ENCODE measurements around the gene VAC14.

DNA sequence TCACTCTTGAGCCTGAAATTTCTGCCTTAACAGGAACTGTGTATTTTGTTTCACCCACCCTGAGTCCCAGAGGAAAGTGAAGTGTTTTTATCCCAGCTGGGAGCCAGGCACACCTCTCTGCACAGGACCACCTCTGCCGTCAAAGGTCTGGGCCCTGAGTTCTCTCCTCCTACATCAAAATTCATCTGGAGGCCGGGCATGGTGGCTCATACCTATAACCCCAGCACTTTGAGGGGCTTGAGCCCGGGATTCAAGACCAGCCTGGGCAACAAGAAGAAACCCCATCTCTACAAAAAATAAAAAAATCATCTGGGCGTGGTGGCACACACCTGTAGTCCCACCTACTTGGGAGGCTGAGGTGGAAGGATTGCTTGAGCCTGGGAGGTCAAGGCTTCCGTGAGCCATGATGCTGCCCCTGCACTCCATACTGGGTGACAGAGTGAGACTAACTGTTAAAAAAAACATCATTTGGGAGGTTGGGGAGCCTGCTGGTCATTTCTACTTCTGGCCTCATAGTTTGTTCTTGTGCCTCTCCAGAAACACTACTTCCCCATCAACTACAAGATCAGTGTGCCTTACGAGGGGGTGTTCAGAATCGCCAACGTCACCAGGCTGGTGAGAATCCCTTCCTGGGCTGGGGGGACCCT, 144.8 kb downstream of the VAC14 start:
- TF ChIP-seq, protein P1, sequence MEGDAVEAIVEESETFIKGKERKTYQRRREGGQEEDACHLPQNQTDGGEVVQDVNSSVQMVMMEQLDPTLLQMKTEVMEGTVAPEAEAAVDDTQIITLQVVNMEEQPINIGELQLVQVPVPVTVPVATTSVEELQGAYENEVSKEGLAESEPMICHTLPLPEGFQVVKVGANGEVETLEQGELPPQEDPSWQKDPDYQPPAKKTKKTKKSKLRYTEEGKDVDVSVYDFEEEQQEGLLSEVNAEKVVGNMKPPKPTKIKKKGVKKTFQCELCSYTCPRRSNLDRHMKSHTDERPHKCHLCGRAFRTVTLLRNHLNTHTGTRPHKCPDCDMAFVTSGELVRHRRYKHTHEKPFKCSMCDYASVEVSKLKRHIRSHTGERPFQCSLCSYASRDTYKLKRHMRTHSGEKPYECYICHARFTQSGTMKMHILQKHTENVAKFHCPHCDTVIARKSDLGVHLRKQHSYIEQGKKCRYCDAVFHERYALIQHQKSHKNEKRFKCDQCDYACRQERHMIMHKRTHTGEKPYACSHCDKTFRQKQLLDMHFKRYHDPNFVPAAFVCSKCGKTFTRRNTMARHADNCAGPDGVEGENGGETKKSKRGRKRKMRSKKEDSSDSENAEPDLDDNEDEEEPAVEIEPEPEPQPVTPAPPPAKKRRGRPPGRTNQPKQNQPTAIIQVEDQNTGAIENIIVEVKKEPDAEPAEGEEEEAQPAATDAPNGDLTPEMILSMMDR (IDR thresholded peaks at IDR 0.05): no peak
- TF ChIP-seq POLR2A (IDR thresholded peaks at IDR 0.05) (no peak), EP300 (IDR thresholded peaks at IDR 0.05) (no peak)

All from stomach (tissue), 4 donors.